Karpas-422 (cell line): ENCODE data around the gene FAM151A. TPM values are rescaled to one million over a fixed set of nuclear protein-coding genes. Genes with fewer than 3 reads are reported as not detected.

Experiments
- DNase-seq: peaks from one replicate; pipeline ENCODE4 v3.0.0-alpha.2; 2015
- H2AFZ ChIP-seq: fragments of 200-600 bp; sonication (generic); 2 replicates; pipeline ENCODE4 v1.6.1; 2014; ENCODE audit warnings: antibody characterized with exemption, low read length, mixed read lengths
- H3K27ac ChIP-seq: fragments of 200-600 bp; sonication (generic); 2 replicates; pipeline ENCODE4 v1.5.1; 2014; ENCODE audit warnings: mild to moderate bottlenecking, low read length, moderate library complexity
- H3K27me3 ChIP-seq: fragments of 200-600 bp; sonication (generic); 2 replicates; pipeline ENCODE4 v1.6.1; 2014; ENCODE audit warnings: low read length, mixed read lengths
- H3K36me3 ChIP-seq: fragments of 200-600 bp; sonication (generic); 2 replicates; pipeline ENCODE4 v1.6.1; 2014; ENCODE audit warnings: low read length, mixed read lengths; ENCODE audit not compliant: insufficient read depth
- H3K4me1 ChIP-seq: fragments of 200-600 bp; sonication (generic); 2 replicates; pipeline ENCODE4 v1.6.1; 2014; ENCODE audit warnings: mild to moderate bottlenecking, low read length, mixed read lengths
- H3K4me2 ChIP-seq: fragments of 200-600 bp; sonication (generic); 2 replicates; pipeline ENCODE4 v1.6.1; 2014; ENCODE audit warnings: low read length, low read depth, mild to moderate bottlenecking; ENCODE audit not compliant: poor library complexity, severe bottlenecking
- H3K4me3 ChIP-seq: fragments of 200-600 bp; sonication (generic); 2 replicates; pipeline ENCODE4 v1.5.1; 2014; ENCODE audit warnings: mild to moderate bottlenecking, antibody characterized with exemption, low read length, mixed read lengths
- H3K79me2 ChIP-seq: fragments of 200-600 bp; sonication (generic); 2 replicates; pipeline ENCODE4 v1.6.1; 2014; ENCODE audit warnings: mild to moderate bottlenecking, low read length, mixed read lengths
- H3K9ac ChIP-seq: fragments of 200-600 bp; sonication (generic); 2 replicates; pipeline ENCODE4 v1.6.0; 2014; ENCODE audit warnings: low read length
- H3K9me2 ChIP-seq: fragments of 200-600 bp; sonication (generic), shearing (Covaris generic); replicated peaks from 2 replicates; pipeline ENCODE4 v1.6.0; 2014; ENCODE audit warnings: mild to moderate bottlenecking, low read length, moderate library complexity; ENCODE audit not compliant: insufficient read depth
- H3K9me3 ChIP-seq: fragments of 300-700, 200-600 bp; sonication (generic); 2 replicates; pipeline ENCODE4 v1.6.1; 2014; ENCODE audit warnings: low read length, mixed read lengths
- H4K20me1 ChIP-seq: fragments of 200-600 bp; sonication (generic); 2 replicates; pipeline ENCODE4 v1.6.1; 2014; ENCODE audit warnings: mild to moderate bottlenecking, antibody characterized with exemption, low read length, low read depth; ENCODE audit not compliant: insufficient read depth
- total RNA-seq: library from RNA; depleted of rRNA; stranded (reverse); fragments of >200 nt; shearing (Covaris generic); gene quantifications from 2 replicates; pipeline ENCODE4 v1.2.3, GENCODE V29; 2014; ENCODE audit warnings: low replicate concordance

The FAM151A gene
- total RNA-seq, 1 experiment from 2014 or later, result not detected

GRCh38 chr1:54658164-54658913 lies 35.0 kb upstream of the FAM151A start:
- Histone ChIP-seq H3K4me2 (no peak overlapping the region), H3K4me3 (no peak overlapping the region), H3K36me3 (no peaks in the 10 kb centered on the region), H3K9me2 (no peaks in the 10 kb centered on the region), H2AFZ (no peak overlapping the region), H3K27ac (no peak overlapping the region), H3K27me3 (no peaks in the 10 kb centered on the region), H4K20me1 (no peaks in the 10 kb centered on the region), H3K9ac (no peak overlapping the region), H3K9me3 (no peaks in the 10 kb centered on the region), H3K4me1 (no peaks in the 10 kb centered on the region), H3K79me2 (no peaks in the 10 kb centered on the region)
- DNase-seq, result no peak

- Histone ChIP-seq H3K4me3 (no peak overlapping the region), H3K36me3 (no peaks in the 10 kb centered on the region), H3K9me3 (no peaks in the 10 kb centered on the region)
Measured at GRCh38 chr1:54653036-54653435, 29.7 kb upstream of the FAM151A start.

DNA sequence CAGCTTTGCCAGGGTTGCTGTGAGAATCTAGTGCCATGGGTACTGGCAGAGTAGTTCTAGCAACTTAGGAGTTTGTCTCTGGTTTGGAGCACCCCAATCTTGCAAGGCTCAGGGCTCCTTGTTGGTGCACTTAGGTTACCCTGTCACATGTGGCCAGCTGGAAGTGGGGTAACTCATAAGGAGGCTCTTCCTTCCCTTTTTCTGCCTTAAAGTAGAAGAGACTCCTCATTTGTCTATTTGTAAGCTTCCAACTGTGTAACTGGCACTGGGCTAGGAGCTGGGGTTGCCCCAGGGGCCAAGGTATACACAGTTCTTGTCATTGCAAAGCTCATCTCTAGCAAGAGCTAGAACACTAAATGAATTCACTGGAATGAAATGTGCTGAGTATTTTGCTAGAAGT lies 28.8 kb upstream of the FAM151A start:
- no peaks in the 10 kb centered on the region for H3K4me1 ChIP-seq
- no peak overlapping the region for H2AFZ ChIP-seq
- H3K9ac ChIP-seq, result no peak overlapping the region
- H3K9me3 ChIP-seq, result no peaks in the 10 kb centered on the region
- no peak overlapping the region for H3K4me3 ChIP-seq
- DNase-seq, result no peak
- H3K27ac ChIP-seq, result no peak overlapping the region
- no peak overlapping the region for H3K4me2 ChIP-seq
- H4K20me1 ChIP-seq, result no peaks in the 10 kb centered on the region
- H3K9me2 ChIP-seq, result no peaks in the 10 kb centered on the region
- no peaks in the 10 kb centered on the region for H3K27me3 ChIP-seq
- no peaks in the 10 kb centered on the region for H3K79me2 ChIP-seq
- H3K36me3 ChIP-seq, result no peaks in the 10 kb centered on the region

More at GRCh38 chr1:54653036-54653435, 29.7 kb upstream of the FAM151A start:
- Histone ChIP-seq H3K4me1 (no peaks in the 10 kb centered on the region), H3K27me3 (no peaks in the 10 kb centered on the region), H4K20me1 (no peaks in the 10 kb centered on the region), H3K4me2 (no peak overlapping the region), H2AFZ (no peak overlapping the region), H3K9me2 (no peaks in the 10 kb centered on the region), H3K9ac (no peak overlapping the region), H3K27ac (no peak overlapping the region), H3K79me2 (no peaks in the 10 kb centered on the region)
- no peak for DNase-seq

- Histone ChIP-seq H2AFZ (no peak overlapping the region), H3K27me3 (no peaks in the 10 kb centered on the region)
Measured at GRCh38 chr1:54651608-54652007, 28.3 kb upstream of the FAM151A start.

GRCh38 chr1:54650417-54650816 lies 27.1 kb upstream of the FAM151A start:
- Histone ChIP-seq H3K79me2 (no peaks in the 10 kb centered on the region), H3K27ac (no peak overlapping the region), H3K4me2 (no peak overlapping the region), H3K9ac (no peak overlapping the region), H3K4me3 (no peak overlapping the region), H3K27me3 (no peaks in the 10 kb centered on the region), H3K9me2 (no peaks in the 10 kb centered on the region), H3K9me3 (no peaks in the 10 kb centered on the region), H3K4me1 (no peaks in the 10 kb centered on the region), H4K20me1 (no peaks in the 10 kb centered on the region), H3K36me3 (no peaks in the 10 kb centered on the region), H2AFZ (no peak overlapping the region)
- DNase-seq, result no peak

More at GRCh38 chr1:54651608-54652007, 28.3 kb upstream of the FAM151A start:
- Histone ChIP-seq H3K4me1 (no peaks in the 10 kb centered on the region), H3K36me3 (no peaks in the 10 kb centered on the region), H3K27ac (no peak overlapping the region), H3K9me3 (no peaks in the 10 kb centered on the region), H4K20me1 (no peaks in the 10 kb centered on the region), H3K4me3 (no peak overlapping the region), H3K9ac (no peak overlapping the region), H3K9me2 (no peaks in the 10 kb centered on the region), H3K4me2 (no peak overlapping the region), H3K79me2 (no peaks in the 10 kb centered on the region)
- DNase-seq, result no peak

GRCh38 chr1:54649921-54650320 lies 26.6 kb upstream of the FAM151A start:
- no peak overlapping the region for H3K4me3 ChIP-seq
- H3K9me3 ChIP-seq, result no peaks in the 10 kb centered on the region
- H3K4me1 ChIP-seq, result no peaks in the 10 kb centered on the region
- no peak overlapping the region for H3K27ac ChIP-seq
- H4K20me1 ChIP-seq, result no peaks in the 10 kb centered on the region
- no peak overlapping the region for H3K9ac ChIP-seq
- no peaks in the 10 kb centered on the region for H3K9me2 ChIP-seq
- no peaks in the 10 kb centered on the region for H3K27me3 ChIP-seq
- no peaks in the 10 kb centered on the region for H3K79me2 ChIP-seq
- H2AFZ ChIP-seq, result no peak overlapping the region
- no peak overlapping the region for H3K4me2 ChIP-seq
- no peaks in the 10 kb centered on the region for H3K36me3 ChIP-seq
- DNase-seq, result no peak

- no peak for DNase-seq
- Histone ChIP-seq H3K9me3 (no peaks in the 10 kb centered on the region), H3K27me3 (no peaks in the 10 kb centered on the region), H3K9ac (no peak overlapping the region), H3K4me2 (no peak overlapping the region), H3K4me3 (no peak overlapping the region), H3K9me2 (no peaks in the 10 kb centered on the region), H3K4me1 (no peaks in the 10 kb centered on the region), H4K20me1 (no peaks in the 10 kb centered on the region), H3K27ac (no peak overlapping the region), H2AFZ (no peak overlapping the region), H3K79me2 (no peaks in the 10 kb centered on the region), H3K36me3 (no peaks in the 10 kb centered on the region)
Measured at GRCh38 chr1:54649130-54649898, 26.0 kb upstream of the FAM151A start.

DNA sequence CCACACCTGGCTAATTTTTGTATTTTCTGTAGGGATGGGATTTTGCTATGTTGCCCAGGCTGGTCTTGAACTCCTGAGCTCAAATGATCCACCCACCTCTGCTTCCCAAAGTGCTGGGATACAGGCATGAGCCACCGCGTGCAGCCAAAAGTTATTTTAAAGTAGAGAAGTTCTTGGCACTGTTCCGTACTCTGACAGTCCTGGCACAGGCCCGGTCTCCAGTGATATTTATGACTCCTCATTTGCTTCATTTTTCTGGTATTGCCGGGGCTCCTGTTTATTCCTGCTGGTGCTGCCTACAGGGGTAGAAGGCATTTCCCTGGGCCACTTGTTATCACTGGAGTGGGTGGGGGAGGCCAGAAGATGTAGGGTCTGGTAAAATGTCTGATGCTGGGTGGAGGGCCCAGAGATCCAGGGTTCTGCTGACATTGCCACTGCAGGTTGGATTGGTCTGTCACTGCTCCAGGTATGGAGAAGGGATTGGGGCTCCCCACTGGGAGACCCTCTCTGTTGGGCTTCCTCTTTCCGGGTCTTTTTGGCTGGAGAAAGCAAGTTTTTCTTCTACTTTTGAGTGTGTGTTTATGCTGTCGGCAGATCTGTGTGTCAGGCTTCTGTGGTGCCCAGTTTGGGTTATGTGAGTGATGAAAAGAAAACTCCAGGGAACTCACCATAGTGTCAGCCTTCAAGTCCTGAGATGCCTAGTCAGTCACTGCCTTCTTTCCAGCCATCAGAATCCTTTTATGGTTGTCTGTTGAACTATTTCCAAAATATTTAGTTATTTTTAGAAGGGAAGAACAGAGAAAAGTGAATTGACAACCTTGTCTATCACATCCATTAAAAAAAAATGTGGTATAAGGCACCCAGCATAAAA lies 22.7 kb upstream of the FAM151A start:
- Histone ChIP-seq H3K9ac (no peak overlapping the region), H3K36me3 (no peaks in the 10 kb centered on the region)

More for the DNA sequence above, 22.7 kb upstream of the FAM151A start:
- Histone ChIP-seq H2AFZ (no peak overlapping the region), H3K9me2 (no peaks in the 10 kb centered on the region), H4K20me1 (no peaks in the 10 kb centered on the region), H3K79me2 (no peaks in the 10 kb centered on the region), H3K27me3 (no peaks in the 10 kb centered on the region), H3K27ac (no peak overlapping the region), H3K4me1 (no peaks in the 10 kb centered on the region), H3K4me2 (no peak overlapping the region), H3K4me3 (no peak overlapping the region), H3K9me3 (no peaks in the 10 kb centered on the region)
- no peak for DNase-seq
